RWPE1 (cell line): Measurements from ENCODE around the gene PLK3.
"Not testable (repeated sequence)": the region's sequence is repeated elsewhere in the genome, so short reads cannot be mapped to it uniquely, and the experiment has no call there.

ENCODE experiments used
- CTCF ChIA-PET: fragments of 350-600 bp; sonication (Branson Sonifier 250); formaldehyde crosslinking; extraction: SDS; loops from one replicate; lab custom pipeline; 2021; lab: Yijun Ruan, JAX
- POLR2A ChIA-PET: fragments of 400-600 bp; formaldehyde crosslinking; extraction: SDS; loops from one replicate; lab custom pipeline; 2020; ENCODE audit warnings: antibody characterized with exemption; ENCODE audit not compliant: low non-redundant PET; lab: Yijun Ruan, JAX
- DNase-seq: peaks from one replicate; pipeline ENCODE4 v3.0.0; 2012; ENCODE audit warnings: low spot score
- H3K27ac ChIP-seq: fragments of 450-650 bp; 2 replicates; pipeline ENCODE4 v1.5.1; 2017
- TF ChIP-seq, protein P1 (sequence below): fragments of 450-650 bp; conservative IDR thresholded peaks from 2 replicates; pipeline ENCODE4 v1.5.1; 2017; ENCODE audit warnings: low read depth, mild to moderate bottlenecking

PLK3 gene

DNA sequence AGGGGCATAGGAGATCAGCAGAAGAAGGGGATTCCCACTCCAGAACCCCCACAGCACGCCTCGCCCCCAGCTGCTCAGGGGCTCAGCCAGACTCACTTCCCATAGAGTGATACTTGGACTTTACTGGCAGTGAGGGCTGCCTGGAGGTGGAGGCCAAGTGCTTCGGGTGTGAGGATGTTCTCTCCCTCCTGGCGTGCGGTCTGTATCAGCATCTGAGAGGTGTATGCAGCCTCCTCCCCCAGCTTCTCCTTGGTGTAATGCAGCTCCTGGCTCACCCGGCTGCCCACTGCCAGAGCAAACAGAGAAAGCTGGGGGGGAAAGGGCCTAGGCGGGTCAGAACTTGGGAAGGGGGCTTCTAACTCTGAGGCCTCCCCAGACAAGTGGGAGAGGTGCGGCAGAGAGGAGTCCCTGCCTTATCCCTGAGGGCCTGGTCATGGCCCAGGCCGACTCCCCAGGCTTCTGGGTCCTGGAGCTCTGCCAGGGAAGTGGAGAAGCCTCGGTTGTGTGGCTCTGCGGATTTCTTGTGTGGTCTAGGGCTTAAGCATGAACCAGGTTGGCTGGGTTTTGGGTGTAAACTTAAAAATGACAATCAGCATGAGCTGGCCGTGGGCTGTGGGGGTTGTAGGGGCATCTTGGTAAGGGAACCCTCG is 32.0 kb downstream of the PLK3 start:
- POLR2A ChIA-PET, result no interaction called here
- TF ChIP-seq, protein P1, sequence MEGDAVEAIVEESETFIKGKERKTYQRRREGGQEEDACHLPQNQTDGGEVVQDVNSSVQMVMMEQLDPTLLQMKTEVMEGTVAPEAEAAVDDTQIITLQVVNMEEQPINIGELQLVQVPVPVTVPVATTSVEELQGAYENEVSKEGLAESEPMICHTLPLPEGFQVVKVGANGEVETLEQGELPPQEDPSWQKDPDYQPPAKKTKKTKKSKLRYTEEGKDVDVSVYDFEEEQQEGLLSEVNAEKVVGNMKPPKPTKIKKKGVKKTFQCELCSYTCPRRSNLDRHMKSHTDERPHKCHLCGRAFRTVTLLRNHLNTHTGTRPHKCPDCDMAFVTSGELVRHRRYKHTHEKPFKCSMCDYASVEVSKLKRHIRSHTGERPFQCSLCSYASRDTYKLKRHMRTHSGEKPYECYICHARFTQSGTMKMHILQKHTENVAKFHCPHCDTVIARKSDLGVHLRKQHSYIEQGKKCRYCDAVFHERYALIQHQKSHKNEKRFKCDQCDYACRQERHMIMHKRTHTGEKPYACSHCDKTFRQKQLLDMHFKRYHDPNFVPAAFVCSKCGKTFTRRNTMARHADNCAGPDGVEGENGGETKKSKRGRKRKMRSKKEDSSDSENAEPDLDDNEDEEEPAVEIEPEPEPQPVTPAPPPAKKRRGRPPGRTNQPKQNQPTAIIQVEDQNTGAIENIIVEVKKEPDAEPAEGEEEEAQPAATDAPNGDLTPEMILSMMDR, result no peak
- no peak for DNase-seq
- H3K27ac ChIP-seq, result no peak overlapping the region
- CTCF ChIA-PET, result no interaction called here

DNA sequence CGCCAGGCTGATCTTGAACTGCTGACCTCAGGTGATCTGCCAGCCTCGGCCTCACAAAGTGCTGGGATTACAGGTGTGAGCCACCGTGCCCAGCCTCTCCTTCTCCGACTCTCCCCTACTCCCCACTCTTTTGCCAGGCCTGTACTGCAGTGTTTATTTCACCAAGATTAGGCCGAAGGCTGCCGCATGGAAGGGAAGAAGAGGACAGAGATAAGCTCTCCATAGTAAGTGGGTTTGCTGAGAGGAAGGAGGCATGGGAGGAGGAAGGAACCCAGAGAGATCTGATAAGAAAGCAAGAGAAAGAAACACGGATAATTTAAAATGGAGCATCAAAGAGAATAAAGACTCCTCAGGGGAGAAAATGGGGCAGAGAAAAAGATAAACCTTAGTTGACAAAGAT is 34.2 kb downstream of the PLK3 start:
- H3K27ac ChIP-seq, result no peak overlapping the region
- no peak for DNase-seq
- POLR2A ChIA-PET, result no interaction called here
- CTCF ChIA-PET, result interaction anchor here (0.6 kb wide), 1 partner anchor 899 kb away, joined by 3 read pairs; no protein-coding TSS in a partner anchor
- TF ChIP-seq, protein P1, result no peak

DNA sequence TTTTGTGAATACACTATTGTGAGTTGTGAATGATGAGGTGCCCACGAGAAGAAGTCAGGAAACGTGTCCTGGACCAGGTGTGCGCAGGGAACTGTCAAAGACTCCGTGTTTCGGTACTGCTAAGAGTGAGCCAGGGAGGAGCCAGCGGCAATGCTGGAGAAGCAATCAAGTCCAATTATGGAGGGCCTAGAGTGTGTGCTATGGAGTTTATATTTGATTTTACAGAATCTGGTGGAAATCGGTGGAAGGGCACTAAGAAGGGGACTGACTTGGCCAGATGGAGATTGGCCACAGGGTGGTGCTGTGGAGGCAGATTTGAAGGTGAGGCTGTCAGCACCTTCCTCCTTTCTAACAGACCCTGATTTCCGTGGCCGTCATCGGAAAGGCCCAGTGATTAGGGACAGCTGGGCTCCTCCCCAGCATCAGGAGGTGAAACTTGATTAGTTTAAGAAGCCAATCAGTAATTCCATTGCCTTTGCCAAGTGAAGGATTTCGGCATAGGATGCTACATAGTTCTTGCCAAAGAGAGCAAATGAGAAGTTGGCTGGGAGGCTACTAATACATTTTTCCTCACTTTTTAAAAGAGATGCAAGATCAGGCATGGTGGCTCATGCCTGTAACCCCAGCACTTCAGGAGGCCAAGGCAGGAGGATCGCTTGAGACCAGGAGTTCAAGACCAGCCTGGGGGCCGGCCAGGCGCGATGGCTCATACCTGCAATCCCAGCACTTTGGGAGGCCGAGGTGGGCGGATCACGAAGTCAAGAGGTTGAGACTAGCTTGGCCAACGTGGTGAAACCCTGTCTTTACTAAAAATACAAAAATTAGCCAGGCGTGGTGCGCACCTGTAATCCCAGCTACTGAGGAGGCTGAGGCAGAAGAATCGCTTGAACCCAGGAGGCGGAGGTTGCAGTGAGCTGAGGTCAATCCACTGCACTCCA is 35.8 kb downstream of the PLK3 start:
- DNase-seq, result peak; percentile 67
- ChIA-PET CTCF (interaction anchor here (0.6 to 1.5 kb wide), 5 partner anchors 14 to 879 kb away, joined by 3 to 6 read pairs (median 3); no protein-coding TSS in a partner anchor), POLR2A (interaction anchor here (0.5 kb wide), 1 partner anchor 37 kb away, joined by 4 read pairs; no protein-coding TSS in a partner anchor)
- TF ChIP-seq, protein P1, result peak; percentile 88
- peak overlapping the region; percentile 10; the same call in 1 of the 2 replicates for H3K27ac ChIP-seq

DNA sequence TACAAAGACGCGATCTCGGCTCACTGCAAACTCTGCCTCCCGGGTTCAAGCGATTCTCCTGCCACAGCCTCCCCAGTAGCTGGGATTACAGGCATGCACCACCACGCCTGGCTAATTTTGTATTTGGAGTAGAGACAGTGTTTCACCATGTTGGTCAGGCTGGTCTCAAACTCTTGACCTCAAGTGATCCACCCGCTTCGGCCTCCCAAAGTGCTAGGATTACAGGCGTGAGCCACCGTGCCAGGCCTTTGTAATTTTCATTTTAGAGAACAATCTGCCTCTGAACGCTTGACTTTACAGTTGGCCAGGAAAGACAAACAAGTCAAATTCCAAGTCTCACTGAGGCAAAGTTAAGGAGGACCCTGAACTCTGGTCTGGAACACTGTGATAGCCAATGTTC is 38.1 kb downstream of the PLK3 start:
- POLR2A ChIA-PET, DNase-seq, H3K27ac ChIP-seq: not testable (repeated sequence)
- CTCF ChIA-PET, result interaction anchor here (0.7 kb wide), 1 partner anchor 651 kb away, joined by 3 read pairs; no protein-coding TSS in a partner anchor

DNA sequence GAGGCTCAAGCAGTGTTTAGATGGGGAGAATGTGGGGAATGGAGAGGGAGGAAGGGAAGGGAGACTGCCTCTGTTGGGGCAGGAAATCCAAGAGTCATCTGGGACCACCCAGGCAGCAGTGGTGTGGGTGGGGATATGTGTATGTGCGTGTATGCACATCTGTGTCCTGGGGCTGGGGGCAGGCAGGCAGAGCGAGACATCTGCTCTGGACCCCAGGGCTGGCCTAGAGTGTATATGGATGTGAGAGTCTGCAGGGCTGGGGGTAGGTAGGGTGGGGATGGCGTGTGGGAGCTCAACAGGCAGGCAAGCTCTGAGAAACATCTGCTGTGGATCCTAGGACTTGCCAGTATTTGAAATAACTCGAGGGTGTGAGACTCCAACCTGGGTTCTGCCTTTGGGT is 39.4 kb downstream of the PLK3 start:
- DNase-seq, result no peak
- CTCF ChIA-PET, result no interaction called here
- TF ChIP-seq, protein P1, result no peak
- no peak overlapping the region for H3K27ac ChIP-seq
- POLR2A ChIA-PET, result no interaction called here

DNA sequence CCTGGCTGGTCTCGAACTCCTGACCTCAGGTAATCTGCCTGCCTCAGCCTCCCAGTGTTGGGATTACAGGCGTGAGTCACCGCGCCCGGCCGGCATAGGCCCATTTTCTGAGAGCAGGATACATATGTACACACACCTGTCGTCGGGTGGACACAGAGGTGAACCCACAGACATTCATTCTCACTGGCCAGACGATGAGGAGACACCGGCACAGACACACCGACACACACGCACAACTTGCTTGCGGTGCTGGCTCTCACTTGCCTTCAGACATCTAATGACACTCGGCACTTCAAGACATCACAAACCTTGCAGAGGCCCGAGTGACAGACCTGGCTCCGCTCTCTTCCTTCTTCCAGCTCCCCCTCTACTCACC is 42.3 kb downstream of the PLK3 start:
- no peak for DNase-seq
- TF ChIP-seq, protein P1, result no peak
- no peak overlapping the region for H3K27ac ChIP-seq
- POLR2A ChIA-PET, result no interaction called here
- CTCF ChIA-PET, result no interaction called here
